Measurements from ENCODE around the gene TP53RK.

The TP53RK gene

GRCh38 chr20:46689082-46689753, at the start of gene TP53RK:
Gene TP53RK (minus strand): TSS chr20:46689444. CDS start chr20:46689414, 30 bp downstream.
- peak; percentile 89 to 98 for DNase-seq (ENCODE audit: extremely low read depth in 1 of 2, low read depth in 1 of 2)

- no peak for DNase-seq (ENCODE audit: extremely low read depth in 1 of 2, low read depth in 1 of 2)
Measured at GRCh38 chr20:46735436-46735835, 46.2 kb upstream of the TP53RK start.

GRCh38 chr20:46731770-46732169, 42.5 kb upstream of the TP53RK start:
- DNase-seq (ENCODE audit: extremely low read depth in 1 of 2, low read depth in 1 of 2), result no peak

- no peak for DNase-seq (ENCODE audit: extremely low read depth in 1 of 2, low read depth in 1 of 2)
Measured at GRCh38 chr20:46725186-46726165, 36.2 kb upstream of the TP53RK start.

- no peak for DNase-seq (ENCODE audit: extremely low read depth in 1 of 2, low read depth in 1 of 2)
Measured at GRCh38 chr20:46724343-46724959, 35.2 kb upstream of the TP53RK start.

- DNase-seq (ENCODE audit: extremely low read depth in 1 of 2, low read depth in 1 of 2), result no peak
Measured at GRCh38 chr20:46723039-46723438, 33.8 kb upstream of the TP53RK start.

GRCh38 chr20:46722450-46722849, 33.2 kb upstream of the TP53RK start:
- DNase-seq (ENCODE audit: extremely low read depth in 1 of 2, low read depth in 1 of 2), result no peak

GRCh38 chr20:46721476-46721875, 32.2 kb upstream of the TP53RK start:
- no peak for DNase-seq (ENCODE audit: extremely low read depth in 1 of 2, low read depth in 1 of 2)

- DNase-seq (ENCODE audit: extremely low read depth in 1 of 2, low read depth in 1 of 2), result no peak
Measured at GRCh38 chr20:46720776-46721425, 31.7 kb upstream of the TP53RK start.

- DNase-seq (ENCODE audit: extremely low read depth in 1 of 2, low read depth in 1 of 2), result no peak
Measured at GRCh38 chr20:46720019-46720418, 30.8 kb upstream of the TP53RK start.

GRCh38 chr20:46717818-46718541, 28.7 kb upstream of the TP53RK start:
- no peak for DNase-seq (ENCODE audit: extremely low read depth in 1 of 2, low read depth in 1 of 2)

GRCh38 chr20:46715292-46715756, 26.1 kb upstream of the TP53RK start:
- no peak for DNase-seq (ENCODE audit: extremely low read depth in 1 of 2, low read depth in 1 of 2)

GRCh38 chr20:46713957-46714834, 25.0 kb upstream of the TP53RK start:
- DNase-seq (ENCODE audit: extremely low read depth in 1 of 2, low read depth in 1 of 2), result no peak

- DNase-seq (ENCODE audit: extremely low read depth in 1 of 2, low read depth in 1 of 2), result no peak
Measured at GRCh38 chr20:46712056-46712636, 22.9 kb upstream of the TP53RK start.

GRCh38 chr20:46710153-46710913, 21.1 kb upstream of the TP53RK start:
- DNase-seq (ENCODE audit: extremely low read depth in 1 of 2, low read depth in 1 of 2), result no peak

- DNase-seq (ENCODE audit: extremely low read depth in 1 of 2, low read depth in 1 of 2), result no peak
Measured at GRCh38 chr20:46709459-46710152, 20.4 kb upstream of the TP53RK start, which contains the start of gene SLC2A10. Gene SLC2A10 (plus strand): TSS chr20:46709649. CDS start chr20:46709737, 88 bp downstream.

- no peak for DNase-seq (ENCODE audit: extremely low read depth in 1 of 2, low read depth in 1 of 2)
Measured at GRCh38 chr20:46709055-46709458, 19.8 kb upstream of the TP53RK start.
